Measurements from ENCODE around the gene VENTX. TPM values are rescaled to one million over a fixed set of nuclear protein-coding genes. Genes with fewer than 3 reads are reported as not detected.

VENTX gene
- total RNA-seq, 1 donor from 2014 or later: not detected

DNA sequence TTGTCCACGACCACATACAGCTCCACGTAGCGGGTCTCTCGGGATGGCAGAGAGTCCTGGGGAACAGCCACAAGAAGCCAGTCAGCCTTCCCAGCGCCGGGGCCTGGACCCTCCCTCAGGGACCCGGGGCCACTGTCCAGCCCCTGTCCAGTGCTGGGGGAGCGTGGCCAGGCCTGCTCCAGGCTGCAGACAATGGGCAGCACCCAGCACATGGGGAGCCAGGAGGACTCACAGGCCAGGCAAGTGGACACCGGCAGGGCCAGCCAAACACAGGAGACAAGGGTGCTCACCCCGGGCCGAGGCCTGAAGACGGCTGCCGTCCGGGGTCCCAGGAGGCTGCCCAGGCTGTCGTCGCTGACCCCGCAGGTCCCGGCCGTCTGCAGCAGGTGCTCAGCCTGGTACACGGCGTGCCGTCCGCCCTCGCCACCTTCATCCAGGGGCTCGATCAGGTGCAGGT is 35.3 kb downstream of the VENTX start:
- DNase-seq (ENCODE audit: low read depth) (no peak), FAIRE-seq (no peak)
- H3K27me3 ChIP-seq (ENCODE audit: control insufficient read depth, insufficient read depth, low read length): no peaks in the 10 kb centered on the region
- H3K4me3 ChIP-seq (ENCODE audit: low read depth, low read length): no peak overlapping the region
- no peak for TF ChIP-seq CTCF (IDR thresholded peaks at IDR 0.05; ENCODE audit: insufficient read depth, low read length, severe bottlenecking)
- H3K36me3 ChIP-seq (ENCODE audit: control insufficient read depth, insufficient read depth, low read length): peaks cover 16% of the 10 kb centered on the region

GRCh38 chr10:133273534-133274143 is 36.0 kb downstream of the VENTX start:
- Histone ChIP-seq H3K4me3 (ENCODE audit: low read depth, low read length) (no peak overlapping the region), H3K27me3 (ENCODE audit: control insufficient read depth, insufficient read depth, low read length) (no peaks in the 10 kb centered on the region), H3K36me3 (ENCODE audit: control insufficient read depth, insufficient read depth, low read length) (peaks cover 13% of the 10 kb centered on the region)
- no peak for TF ChIP-seq CTCF (IDR thresholded peaks at IDR 0.05; ENCODE audit: insufficient read depth, low read length, severe bottlenecking)
- FAIRE-seq (no peak), DNase-seq (ENCODE audit: low read depth) (no peak)

DNA sequence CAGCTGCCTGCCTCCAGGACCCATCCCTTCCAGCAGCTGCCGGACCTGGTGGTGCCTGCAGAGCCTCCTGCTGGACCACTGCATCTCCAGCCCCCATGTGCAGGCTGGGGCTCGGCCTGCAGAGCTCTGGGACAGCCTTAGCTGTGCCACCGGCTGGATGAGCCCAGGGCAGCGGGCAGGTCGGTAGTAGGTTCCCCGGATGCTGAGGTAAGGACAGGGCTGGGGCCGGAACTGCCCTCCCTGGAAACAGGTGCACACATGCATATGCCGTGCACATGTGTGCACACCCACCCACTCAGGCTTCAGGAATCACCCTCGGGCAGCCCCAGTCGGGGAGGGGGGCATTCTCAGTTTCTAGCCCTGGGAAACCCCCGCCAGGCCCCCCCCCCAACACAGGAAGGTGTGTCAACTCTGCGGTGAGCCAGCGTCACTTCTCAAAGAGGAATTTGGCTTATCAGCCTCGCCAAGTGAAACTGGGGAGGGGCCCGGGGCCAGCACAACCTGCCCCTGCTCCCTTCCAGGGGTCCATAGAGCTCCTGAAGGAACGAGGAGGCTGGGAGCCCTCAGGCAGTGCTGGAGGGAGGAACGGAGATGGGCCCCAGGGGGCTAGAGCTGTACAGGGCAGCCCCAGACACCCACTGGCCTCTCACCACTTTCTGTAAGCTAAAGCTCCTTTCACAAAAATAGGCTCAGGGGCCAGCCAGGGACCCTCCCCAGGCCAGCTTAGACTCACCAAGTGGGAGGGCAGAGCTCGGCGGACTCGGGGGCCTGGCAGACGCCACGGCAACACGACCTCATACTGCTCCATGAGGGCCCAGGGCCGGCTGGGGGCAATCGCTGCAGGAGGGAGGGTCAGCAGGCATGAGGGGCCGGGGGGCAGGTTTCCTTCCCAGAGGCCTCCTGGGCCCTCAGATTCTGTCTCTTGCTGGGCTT is 37.4 kb downstream of the VENTX start:
- Histone ChIP-seq H3K4me3 (ENCODE audit: low read depth, low read length) (peak overlapping the region; percentile 37), H3K36me3 (ENCODE audit: control insufficient read depth, insufficient read depth, low read length) (peaks cover 10% of the 10 kb centered on the region), H3K27me3 (ENCODE audit: control insufficient read depth, insufficient read depth, low read length) (no peaks in the 10 kb centered on the region)
- peak; percentile 77 for DNase-seq (ENCODE audit: low read depth)
- no peak for FAIRE-seq
- TF ChIP-seq CTCF (IDR thresholded peaks at IDR 0.05; ENCODE audit: insufficient read depth, low read length, severe bottlenecking): no peak

GRCh38 chr10:133275684-133276092 is 38.0 kb downstream of the VENTX start:
- Histone ChIP-seq H3K36me3 (ENCODE audit: control insufficient read depth, insufficient read depth, low read length) (peaks cover 9% of the 10 kb centered on the region), H3K27me3 (ENCODE audit: control insufficient read depth, insufficient read depth, low read length) (no peaks in the 10 kb centered on the region), H3K4me3 (ENCODE audit: low read depth, low read length) (peak overlapping the region; percentile 37)
- DNase-seq (ENCODE audit: low read depth) (peak; percentile 50), FAIRE-seq (no peak)
- no peak for TF ChIP-seq CTCF (IDR thresholded peaks at IDR 0.05; ENCODE audit: insufficient read depth, low read length, severe bottlenecking)

DNA sequence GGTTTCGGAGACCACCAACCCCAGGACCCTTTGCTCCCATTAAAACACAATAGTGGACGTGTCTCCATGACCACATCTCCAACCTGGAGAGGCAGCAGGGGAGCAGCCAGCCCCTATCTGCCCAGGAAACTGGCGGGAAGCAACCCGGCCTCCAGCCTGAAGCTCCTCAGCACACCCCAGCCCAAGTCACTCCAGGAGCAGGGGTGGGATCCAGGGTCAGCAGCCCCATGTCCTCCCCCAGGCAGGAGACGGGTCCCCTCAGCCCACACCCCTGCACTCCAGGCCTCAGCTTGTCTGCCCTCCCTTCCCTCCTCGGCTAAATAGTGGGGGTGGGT is 38.4 kb downstream of the VENTX start:
- FAIRE-seq (no peak), DNase-seq (ENCODE audit: low read depth) (no peak)
- no peaks in the 10 kb centered on the region for H3K27me3 ChIP-seq (ENCODE audit: control insufficient read depth, insufficient read depth, low read length)
- peak overlapping the region; percentile 37 for H3K4me3 ChIP-seq (ENCODE audit: low read depth, low read length)
- H3K36me3 ChIP-seq (ENCODE audit: control insufficient read depth, insufficient read depth, low read length): peaks cover 8% of the 10 kb centered on the region
- no peak for TF ChIP-seq CTCF (IDR thresholded peaks at IDR 0.05; ENCODE audit: insufficient read depth, low read length, severe bottlenecking)
